Calu3 (cell line): Measurements from ENCODE around the gene METAP2. TPM values are rescaled to one million over a fixed set of nuclear protein-coding genes. Genes with fewer than 3 reads are reported as not detected.
"Not testable (repeated sequence)": the region's sequence is repeated elsewhere in the genome, so short reads cannot be mapped to it uniquely, and the experiment has no call there.

Experiments used
- BruUV-seq: library from RNA; stranded (reverse); fragments of 400-500 nt; replicated peaks from 2 replicates; lab custom pipeline; 2021; lab: Mats Ljungman, UMichigan
- CTCF ChIA-PET: fragments of 300-600 bp; sonication (Branson Sonifier 250); formaldehyde crosslinking; loops from one replicate; lab custom pipeline; 2022; ENCODE audit warnings: antibody characterized with exemption; lab: Charles Lee
- DNase-seq: peaks from one replicate; pipeline ENCODE4 v3.0.0; 2022
- H3K27ac Mint-ChIP-seq: one replicate; pipeline ENCODE4 v1.8.0; 2022; ENCODE audit warnings: mixed read lengths; ENCODE audit not compliant: unreplicated experiment
- H3K27me3 Mint-ChIP-seq: one replicate; pipeline ENCODE4 v1.8.0; 2022; ENCODE audit warnings: mixed read lengths; ENCODE audit not compliant: unreplicated experiment
- H3K36me3 Mint-ChIP-seq: one replicate; pipeline ENCODE4 v1.8.0; 2022; ENCODE audit warnings: mild to moderate bottlenecking, moderate library complexity, mixed read lengths; ENCODE audit not compliant: insufficient read depth, unreplicated experiment
- H3K4me1 Mint-ChIP-seq: one replicate; pipeline ENCODE4 v1.8.0; 2022; ENCODE audit warnings: mild to moderate bottlenecking, low read depth, mixed read lengths; ENCODE audit not compliant: unreplicated experiment
- H3K4me3 Mint-ChIP-seq: one replicate; pipeline ENCODE4 v1.8.0; 2022; ENCODE audit warnings: mild to moderate bottlenecking, low read depth, moderate library complexity, mixed read lengths; ENCODE audit not compliant: unreplicated experiment
- H3K9me3 Mint-ChIP-seq: one replicate; pipeline ENCODE4 v1.8.0; 2022; ENCODE audit warnings: low read depth, mixed read lengths; ENCODE audit not compliant: unreplicated experiment
- intact Hi-C: fragments of 100-400 bp; cut with micrococcal nuclease; formaldehyde crosslinking; loops from one replicate; pipeline ENCODE4 v1.10.0; 2022; ENCODE audit not compliant: unreplicated experiment
- total RNA-seq: library from RNA; stranded (reverse); gene quantifications from 2 replicates; pipeline ENCODE4 v1.2.3, GENCODE V29; 2022
- TF ChIP-seq, protein P1 (sequence below): fragments of 200-600 bp; IDR thresholded peaks from one replicate; pipeline ENCODE4 v1.8.0; 2022; ENCODE audit warnings: antibody characterized with exemption; ENCODE audit not compliant: unreplicated experiment

METAP2 gene
- total RNA-seq, 1 experiment from 2014 or later, result 96.3 TPM

DNA sequence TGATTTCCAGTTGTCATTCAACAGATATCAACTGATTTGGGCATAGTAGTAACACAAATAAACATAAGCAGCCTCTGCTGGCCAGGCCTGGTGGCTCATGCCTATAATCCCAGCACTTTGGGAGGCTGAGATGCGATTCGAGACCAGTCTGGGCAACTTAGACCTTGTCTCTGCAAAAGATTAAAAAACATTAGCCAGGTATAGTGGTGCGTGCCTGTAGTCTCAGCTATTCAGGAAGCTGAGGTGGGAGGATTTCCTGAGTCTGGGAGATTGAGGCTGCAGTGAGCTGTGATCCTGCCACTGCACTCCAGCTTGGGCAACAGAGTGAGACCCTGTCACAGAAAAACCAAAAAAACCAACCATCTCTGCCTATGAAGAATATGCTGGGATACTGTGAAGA lies 7.1 kb downstream of the METAP2 start:
- DNase-seq, result no peak
- CTCF ChIA-PET, result no interaction called here
- no peaks in the 10 kb centered on the region for H3K9me3 Mint-ChIP-seq
- no peak overlapping the region for H3K27ac Mint-ChIP-seq
- peaks cover 13% of the 10 kb centered on the region for H3K36me3 Mint-ChIP-seq
- no peak overlapping the region for H3K4me3 Mint-ChIP-seq
- peaks cover 15% of the 10 kb centered on the region for H3K4me1 Mint-ChIP-seq
- intact Hi-C loops, result no loop called here
- TF ChIP-seq, protein P1, sequence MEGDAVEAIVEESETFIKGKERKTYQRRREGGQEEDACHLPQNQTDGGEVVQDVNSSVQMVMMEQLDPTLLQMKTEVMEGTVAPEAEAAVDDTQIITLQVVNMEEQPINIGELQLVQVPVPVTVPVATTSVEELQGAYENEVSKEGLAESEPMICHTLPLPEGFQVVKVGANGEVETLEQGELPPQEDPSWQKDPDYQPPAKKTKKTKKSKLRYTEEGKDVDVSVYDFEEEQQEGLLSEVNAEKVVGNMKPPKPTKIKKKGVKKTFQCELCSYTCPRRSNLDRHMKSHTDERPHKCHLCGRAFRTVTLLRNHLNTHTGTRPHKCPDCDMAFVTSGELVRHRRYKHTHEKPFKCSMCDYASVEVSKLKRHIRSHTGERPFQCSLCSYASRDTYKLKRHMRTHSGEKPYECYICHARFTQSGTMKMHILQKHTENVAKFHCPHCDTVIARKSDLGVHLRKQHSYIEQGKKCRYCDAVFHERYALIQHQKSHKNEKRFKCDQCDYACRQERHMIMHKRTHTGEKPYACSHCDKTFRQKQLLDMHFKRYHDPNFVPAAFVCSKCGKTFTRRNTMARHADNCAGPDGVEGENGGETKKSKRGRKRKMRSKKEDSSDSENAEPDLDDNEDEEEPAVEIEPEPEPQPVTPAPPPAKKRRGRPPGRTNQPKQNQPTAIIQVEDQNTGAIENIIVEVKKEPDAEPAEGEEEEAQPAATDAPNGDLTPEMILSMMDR, result no peak
- BruUV-seq, result no TSS peak
- no peaks in the 10 kb centered on the region for H3K27me3 Mint-ChIP-seq

DNA sequence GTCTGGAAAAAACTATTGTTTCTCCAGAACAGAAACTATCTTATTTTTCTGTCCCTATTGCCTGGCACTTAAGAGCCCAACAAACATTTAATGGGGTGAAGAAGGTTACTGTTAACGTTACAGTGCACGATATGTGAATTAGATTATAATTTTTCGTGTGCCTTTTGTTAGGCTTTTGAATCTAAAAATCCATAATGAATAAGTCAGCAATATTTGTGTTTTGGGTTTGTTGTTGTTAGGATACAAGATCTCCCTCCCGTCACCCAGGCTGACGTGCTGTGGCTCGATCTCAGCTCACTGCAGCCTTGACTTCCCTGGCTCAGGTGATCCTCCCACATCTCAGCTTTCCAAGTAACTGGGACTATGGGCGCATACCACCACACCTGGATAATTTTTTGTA lies 7.9 kb downstream of the METAP2 start:
- Mint-ChIP-seq H3K4me1 (peaks cover 10% of the 10 kb centered on the region), H3K9me3 (no peaks in the 10 kb centered on the region), H3K4me3 (no peak overlapping the region), H3K27me3 (no peaks in the 10 kb centered on the region), H3K27ac (no peak overlapping the region), H3K36me3 (peaks cover 10% of the 10 kb centered on the region)
- no peak for DNase-seq
- CTCF ChIA-PET, result no interaction called here
- intact Hi-C loops, result no loop called here
- no TSS peak for BruUV-seq
- TF ChIP-seq, protein P1, result no peak

DNA sequence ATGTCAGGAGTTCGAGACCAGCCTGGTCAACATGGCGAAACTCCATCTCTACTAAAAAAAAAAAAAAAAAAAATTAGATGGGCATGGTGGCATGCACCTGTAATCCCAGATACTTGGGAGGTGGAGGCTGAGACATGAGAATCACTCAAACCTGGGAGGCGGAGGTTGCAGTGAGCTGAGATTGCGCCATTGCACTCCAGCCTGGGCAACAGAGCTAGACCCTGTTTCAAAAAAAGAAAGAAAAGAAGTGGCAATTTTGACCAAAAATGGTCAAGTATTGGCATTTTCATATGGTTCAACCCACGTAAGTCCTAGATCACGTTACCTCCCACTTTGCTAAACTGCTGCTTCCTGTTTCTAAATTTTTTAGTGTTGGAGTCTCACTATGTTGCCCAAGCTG lies 8.6 kb downstream of the METAP2 start:
- BruUV-seq, H3K4me3 Mint-ChIP-seq, CTCF ChIA-PET, DNase-seq, H3K27ac Mint-ChIP-seq, H3K9me3 Mint-ChIP-seq, intact Hi-C loops, H3K27me3 Mint-ChIP-seq: not testable (repeated sequence)
- Mint-ChIP-seq H3K36me3 (peaks cover 13% of the 10 kb centered on the region), H3K4me1 (peaks cover 10% of the 10 kb centered on the region)

DNA sequence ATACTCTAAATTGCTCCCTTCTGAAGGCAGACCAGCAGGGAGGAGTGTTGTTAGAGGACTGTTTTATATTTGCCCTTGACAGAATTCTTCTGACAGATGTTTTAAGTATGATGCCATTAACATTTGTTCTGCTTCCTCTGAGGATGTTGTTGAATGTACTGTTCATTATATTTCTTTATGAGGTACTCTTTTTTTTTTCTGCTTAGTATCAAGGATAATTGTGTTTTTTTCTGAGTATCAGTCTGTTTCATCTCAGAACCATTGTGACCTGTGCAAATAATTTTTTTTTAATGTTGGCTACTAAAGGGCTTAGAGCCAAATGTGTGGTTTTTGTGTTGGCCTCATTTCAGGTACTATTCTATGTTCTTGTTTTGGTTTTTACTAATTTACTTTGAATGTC lies 10.6 kb downstream of the METAP2 start:
- Mint-ChIP-seq H3K4me1 (peaks cover under 1% of the 10 kb centered on the region), H3K27ac (no peak overlapping the region), H3K9me3 (no peaks in the 10 kb centered on the region), H3K36me3 (peaks cover 16% of the 10 kb centered on the region), H3K4me3 (no peak overlapping the region), H3K27me3 (no peaks in the 10 kb centered on the region)
- no peak for DNase-seq
- TF ChIP-seq, protein P1, result no peak
- intact Hi-C loops, result no loop called here
- CTCF ChIA-PET, result interaction anchor here (0.7 kb wide), 1 partner anchor 271 kb away, joined by 5 read pairs; no protein-coding TSS in a partner anchor
- no TSS peak for BruUV-seq

DNA sequence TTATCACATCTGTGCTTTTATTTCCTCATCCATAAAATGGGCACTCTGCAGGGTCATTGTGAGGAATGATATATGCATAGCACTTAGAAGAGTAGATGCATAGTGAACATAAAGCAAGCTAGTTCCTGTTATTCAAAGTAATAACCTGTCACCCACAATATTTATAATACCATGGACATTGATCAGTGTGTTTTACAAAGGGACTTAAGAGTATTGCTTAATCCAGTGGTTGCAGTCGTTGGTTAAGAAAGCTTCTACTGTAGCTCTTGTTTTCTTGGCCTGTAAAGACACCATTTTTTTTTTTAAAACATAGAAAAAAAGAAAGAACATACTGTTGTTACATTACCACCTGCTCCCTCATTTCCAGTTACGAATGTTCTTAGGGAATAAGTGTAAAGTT lies 13.1 kb downstream of the METAP2 start:
- no peak for DNase-seq
- H3K4me1 Mint-ChIP-seq, result no peaks in the 10 kb centered on the region
- CTCF ChIA-PET, result no interaction called here
- no TSS peak for BruUV-seq
- intact Hi-C loops, result no loop called here
- H3K36me3 Mint-ChIP-seq, result peaks cover 26% of the 10 kb centered on the region
- H3K9me3 Mint-ChIP-seq, result no peaks in the 10 kb centered on the region
- H3K27ac Mint-ChIP-seq, result no peak overlapping the region
- no peak overlapping the region for H3K4me3 Mint-ChIP-seq
- TF ChIP-seq, protein P1, result no peak
- H3K27me3 Mint-ChIP-seq, result no peaks in the 10 kb centered on the region
